AG04450 (cell line): ENCODE data around the gene NAA15. TPM values are rescaled to one million over a fixed set of nuclear protein-coding genes. Genes with fewer than 3 reads are reported as not detected.

Experiments
- CTCF ChIA-PET: fragments of 300-600, 350-600 bp; formaldehyde crosslinking; extraction: SDS; loops from one replicate; lab custom pipeline; 2022; ENCODE audit warnings: antibody characterized with exemption, inconsistent platforms; lab: Charles Lee
- POLR2A ChIA-PET: fragments of 350-600 bp; formaldehyde crosslinking; extraction: SDS; loops from one replicate; lab custom pipeline; 2021; ENCODE audit warnings: antibody characterized with exemption, inconsistent platforms; lab: Yijun Ruan, JAX
- DNase-seq: peaks from one replicate; pipeline ENCODE4 v3.0.0-alpha.2; 2011; ENCODE audit warnings: low read depth, low spot score
- H3K27ac ChIP-seq: one replicate; pipeline ENCODE4 v1.5.1; 2012; ENCODE audit warnings: low read depth, low read length, control low read depth
- H3K27me3 ChIP-seq: one replicate; pipeline ENCODE4 v1.6.0; 2012; ENCODE audit warnings: low read length; ENCODE audit not compliant: control insufficient read depth, insufficient read depth
- H3K4me3 ChIP-seq: 2 replicates; pipeline ENCODE4 v1.5.1; 2011; ENCODE audit warnings: mild to moderate bottlenecking, low read depth, low read length, control low read depth
- H3K9me3 ChIP-seq: 2 replicates; pipeline ENCODE4 v1.5.1; 2012; ENCODE audit warnings: low read length; ENCODE audit not compliant: control insufficient read depth, insufficient read depth
- CTCF ChIP-seq: IDR thresholded peaks from 2 replicates; pipeline ENCODE4 v1.5.1; 2011; ENCODE audit warnings: low read depth, low read length, control low read depth, inconsistent platforms
- polyA plus RNA-seq: library from polyadenylated mRNA; depleted of rRNA; stranded (reverse); fragments of >200 nt; gene quantifications from 2 replicates; pipeline ENCODE4 v1.2.3, GENCODE V29; 2011

Gene NAA15
- polyA plus RNA-seq, 1 experiment = 30.2 TPM

GRCh38 chr4:139450586-139450985 is 149.3 kb downstream of the NAA15 start:
- ChIA-PET CTCF (interaction anchor here (0.7 kb wide), 2 partner anchors 204 to 1424 kb away, joined by 4 to 8 read pairs; no protein-coding TSS in a partner anchor), POLR2A (no interaction called here)
- no peaks in the 10 kb centered on the region; the same call in 1 of the 2 replicates for H3K9me3 ChIP-seq
- no peak for DNase-seq
- no peak overlapping the region for H3K27ac ChIP-seq
- H3K27me3 ChIP-seq = no peaks in the 10 kb centered on the region
- no peak overlapping the region for H3K4me3 ChIP-seq
- TF ChIP-seq CTCF = no peak

GRCh38 chr4:139451997-139452396 is 150.7 kb downstream of the NAA15 start:
- ChIA-PET CTCF (interaction anchor here (0.7 kb wide), 1 partner anchor 182 kb away, joined by 3 read pairs; no protein-coding TSS in a partner anchor), POLR2A (interaction anchor here (1.5 kb wide), 1 partner anchor 156 kb away, joined by 5 read pairs; no protein-coding TSS in a partner anchor)
- H3K27ac ChIP-seq = no peak overlapping the region
- no peaks in the 10 kb centered on the region for H3K27me3 ChIP-seq
- H3K4me3 ChIP-seq = no peak overlapping the region; the same call in 1 of the 2 replicates
- no peaks in the 10 kb centered on the region; the same call in 1 of the 2 replicates for H3K9me3 ChIP-seq
- no peak for TF ChIP-seq CTCF
- DNase-seq = no peak

- Histone ChIP-seq H3K9me3 (no peaks in the 10 kb centered on the region; the same call in 1 of the 2 replicates), H3K27me3 (no peaks in the 10 kb centered on the region), H3K27ac (peak overlapping the region; percentile 93), H3K4me3 (peak overlapping the region; percentile 98)
- ChIA-PET CTCF (interaction anchor here (0.6 to 1.2 kb wide), 6 partner anchors 16 to 199 kb away, joined by 3 to 5 read pairs (median 3); no protein-coding TSS in a partner anchor), POLR2A (interaction anchor here (0.5 to 1.6 kb wide), 8 partner anchors 34 to 618 kb away, joined by 3 to 5 read pairs (median 4); partner anchors contain the start of genes NAA15 and SETD7)
- no peak for DNase-seq
- peak; percentile 44 for TF ChIP-seq CTCF
Observed at GRCh38 chr4:139453041-139453370, 151.7 kb downstream of the NAA15 start.

GRCh38 chr4:139453371-139454110 is 152.2 kb downstream of the NAA15 start:
- POLR2A ChIA-PET = interaction anchor here (0.5 to 1.6 kb wide), 8 partner anchors 34 to 618 kb away, joined by 3 to 5 read pairs (median 4); partner anchors contain the start of genes NAA15 and SETD7
- peak overlapping the region; percentile 98 for H3K4me3 ChIP-seq
- DNase-seq = peak; percentile 93
- H3K27ac ChIP-seq = peak overlapping the region; percentile 93
- no peaks in the 10 kb centered on the region; the same call in 1 of the 2 replicates for H3K9me3 ChIP-seq
- TF ChIP-seq CTCF = no peak
- CTCF ChIA-PET = interaction anchor here (0.6 to 1.2 kb wide), 6 partner anchors 15 to 198 kb away, joined by 3 to 5 read pairs (median 3); no protein-coding TSS in a partner anchor
- H3K27me3 ChIP-seq = no peaks in the 10 kb centered on the region
